22Rv1 (cell line): ENCODE results near the gene CD44.

ENCODE experiments used
- H3K27ac ChIP-seq: fragments of 450-650 bp; 2 replicates; pipeline ENCODE4 v1.5.1; 2017
- CTCF ChIP-seq: fragments of 450-650 bp; IDR thresholded peaks from 2 replicates; pipeline ENCODE4 v1.5.1; 2017; ENCODE audit warnings: mild to moderate bottlenecking
- ZFX ChIP-seq: fragments of 450-650 bp; IDR thresholded peaks from 2 replicates; pipeline ENCODE4 v1.6.1; 2017; ENCODE audit warnings: antibody characterized with exemption, borderline replicate concordance

CD44 gene

GRCh38 chr11:35146711-35147110 is 7.7 kb downstream of the CD44 start:
- no peak overlapping the region for H3K27ac ChIP-seq
- no peak for TF ChIP-seq ZFX
- TF ChIP-seq CTCF: no peak

- H3K27ac ChIP-seq: no peak overlapping the region
- TF ChIP-seq ZFX (no peak), CTCF (no peak)
These were observed 8.3 kb downstream of the CD44 start for GRCh38 chr11:35147235-35147634.

GRCh38 chr11:35148163-35148837 is 9.3 kb downstream of the CD44 start:
- TF ChIP-seq CTCF: no peak
- no peak for TF ChIP-seq ZFX
- H3K27ac ChIP-seq: no peak overlapping the region

GRCh38 chr11:35150454-35150853 is 11.5 kb downstream of the CD44 start:
- H3K27ac ChIP-seq: no peak overlapping the region
- TF ChIP-seq ZFX (no peak), CTCF (no peak)

- no peak overlapping the region for H3K27ac ChIP-seq
- no peak for TF ChIP-seq CTCF
- TF ChIP-seq ZFX: no peak
These were observed 12.3 kb downstream of the CD44 start for GRCh38 chr11:35151241-35151640.

- no peak for TF ChIP-seq ZFX
- no peak for TF ChIP-seq CTCF
- no peak overlapping the region for H3K27ac ChIP-seq
These were observed 12.8 kb downstream of the CD44 start for GRCh38 chr11:35151683-35152280.

- TF ChIP-seq ZFX (no peak), CTCF (no peak)
- H3K27ac ChIP-seq: no peak overlapping the region
These were observed 13.6 kb downstream of the CD44 start for GRCh38 chr11:35152575-35152974.
